NCI-H526 treated with DMSO at 0.1 percent for 48 hours (cell line): ENCODE measurements around the gene ADH1A.
"Not testable (repeated sequence)": the region's sequence is repeated elsewhere in the genome, so short reads cannot be mapped to it uniquely, and the experiment has no call there.

Experiments used
- DNase-seq: peaks from one replicate; lab custom pipeline; 2025; lab: John Stamatoyannopoulos, UW

Gene ADH1A

DNA sequence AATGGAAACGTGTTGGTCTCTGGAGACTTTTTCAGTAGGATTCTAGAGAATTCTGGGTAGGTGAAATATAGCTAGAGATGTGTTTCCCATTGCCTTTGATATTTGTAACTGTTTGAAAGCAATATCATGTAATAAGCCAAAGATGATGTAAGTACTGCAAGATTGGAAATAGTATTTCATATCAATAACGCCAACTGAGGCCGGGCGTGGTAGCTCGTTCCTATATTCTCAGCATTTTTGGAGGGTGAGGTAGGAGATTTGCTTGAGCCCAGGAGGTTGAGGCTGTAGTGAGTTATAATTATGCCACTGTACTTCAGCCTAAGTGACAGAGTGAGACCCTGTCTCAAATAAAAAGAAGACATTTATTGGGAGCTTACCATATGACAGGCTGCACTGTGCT is 9.5 kb downstream of the ADH1A start:
- DNase-seq = no peak

DNA sequence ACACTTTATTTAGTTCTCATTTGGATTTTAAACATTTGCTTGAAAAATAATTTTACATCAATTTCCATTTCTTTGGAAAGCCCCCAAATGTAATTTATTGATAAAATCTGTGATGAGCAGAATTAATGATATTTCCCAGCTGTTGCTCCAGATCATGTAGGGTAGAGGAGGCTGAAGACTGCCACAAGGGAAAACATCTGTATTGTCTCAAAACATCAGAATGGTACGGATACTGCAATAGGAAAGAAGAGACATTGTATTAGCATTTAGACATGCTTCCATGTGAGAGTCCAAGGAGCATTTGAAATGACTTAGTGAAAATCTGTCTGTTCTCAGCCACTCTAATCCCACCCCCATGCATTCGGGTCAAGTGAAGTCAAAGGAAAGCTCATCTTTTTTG is 14.4 kb downstream of the ADH1A start:
- DNase-seq = no peak

DNA sequence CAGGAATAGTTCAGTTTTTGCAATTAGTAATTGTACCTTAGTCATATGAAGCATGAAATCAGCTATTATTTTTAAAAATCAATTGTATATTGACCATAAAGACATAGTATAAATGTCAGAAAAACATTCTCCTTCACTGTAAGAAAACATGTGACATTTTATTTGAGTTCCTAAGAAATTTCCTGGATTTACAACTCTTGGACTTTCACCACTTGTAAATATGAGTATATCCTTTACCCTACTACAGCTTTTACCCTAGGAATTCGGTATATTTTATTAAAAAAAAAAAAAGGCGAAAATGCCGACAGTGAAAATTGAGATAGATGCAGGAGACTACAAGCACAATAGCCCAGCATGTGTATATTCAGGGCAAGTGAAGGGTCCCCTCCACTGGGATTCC is 14.9 kb downstream of the ADH1A start:
- DNase-seq = no peak

DNA sequence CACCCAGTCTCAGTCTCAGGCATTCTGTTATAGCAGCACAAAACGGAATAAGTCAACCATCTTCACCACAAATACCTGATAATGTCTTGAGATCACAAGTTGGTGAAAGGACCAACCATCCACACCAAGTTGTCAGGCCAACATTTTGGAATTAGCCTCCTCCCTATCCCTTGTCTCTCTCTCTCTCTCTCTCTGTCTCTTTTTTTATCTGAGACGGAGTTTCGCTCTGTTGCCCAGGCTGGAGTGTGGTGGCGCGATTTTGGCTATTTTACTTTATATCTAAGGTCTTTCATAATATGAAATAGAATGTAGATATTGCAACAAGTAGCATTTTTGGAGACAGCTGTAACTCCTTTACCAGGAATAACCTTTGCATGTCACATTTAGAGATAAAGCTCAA is 15.7 kb downstream of the ADH1A start:
- no peak for DNase-seq

DNA sequence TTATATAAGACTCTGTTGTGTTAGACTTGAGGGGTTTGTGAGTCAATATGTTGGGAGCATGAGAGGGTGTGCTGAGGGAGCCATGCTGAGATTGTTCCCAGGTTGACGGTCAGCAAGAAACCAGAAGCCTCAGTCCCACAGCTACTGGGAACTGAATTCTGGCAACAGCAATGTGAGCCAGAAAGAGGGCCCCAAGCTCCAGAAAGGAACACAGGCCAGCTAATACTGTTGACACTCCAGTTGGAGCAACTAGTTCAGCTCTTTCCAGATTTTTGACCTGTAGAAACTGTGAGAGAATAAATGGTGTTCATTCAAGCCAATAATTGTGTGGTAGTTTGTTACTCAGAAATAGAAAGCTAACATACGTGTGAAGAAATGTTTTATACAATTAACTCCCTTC is 17.1 kb downstream of the ADH1A start:
- no peak for DNase-seq

DNA sequence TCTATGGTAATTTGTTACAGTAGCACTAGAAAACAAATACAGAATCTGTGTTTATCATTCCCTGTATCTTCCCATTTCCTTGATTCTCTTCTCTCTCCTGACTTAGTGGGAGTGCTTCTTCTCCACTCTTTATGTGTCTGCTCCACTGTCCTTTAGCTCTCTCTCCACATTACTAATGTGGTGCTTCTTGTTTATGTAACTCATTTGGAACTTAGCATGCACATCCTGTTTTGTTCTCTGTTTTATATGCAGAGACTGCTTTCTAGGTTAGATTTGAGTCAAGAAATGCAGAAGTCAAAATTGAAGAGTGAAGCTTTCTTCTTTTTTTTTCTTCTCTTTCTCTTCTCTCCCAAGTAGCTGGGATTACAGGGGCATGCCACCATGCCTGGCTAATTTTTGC is 25.9 kb downstream of the ADH1A start:
- no peak for DNase-seq

DNA sequence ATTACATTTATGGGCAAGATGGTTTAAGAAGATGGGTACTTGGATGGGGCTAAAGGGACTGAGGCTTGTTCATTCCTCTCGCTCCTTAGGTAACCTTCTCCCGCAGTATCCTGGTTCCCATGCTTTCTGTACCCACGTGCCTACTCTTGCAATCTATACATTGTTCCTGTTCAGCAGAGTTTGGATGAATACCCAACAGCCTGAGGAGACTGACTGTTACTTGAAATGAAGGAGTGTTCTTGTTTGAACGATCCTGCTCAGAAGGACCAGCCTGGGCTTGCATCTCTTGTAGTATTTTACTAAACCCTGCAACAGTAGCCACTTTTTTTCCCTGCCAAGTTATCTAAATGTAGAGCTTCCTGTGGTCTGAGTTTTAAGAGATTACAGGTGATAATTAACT is 38.0 kb downstream of the ADH1A start:
- DNase-seq = no peak

DNA sequence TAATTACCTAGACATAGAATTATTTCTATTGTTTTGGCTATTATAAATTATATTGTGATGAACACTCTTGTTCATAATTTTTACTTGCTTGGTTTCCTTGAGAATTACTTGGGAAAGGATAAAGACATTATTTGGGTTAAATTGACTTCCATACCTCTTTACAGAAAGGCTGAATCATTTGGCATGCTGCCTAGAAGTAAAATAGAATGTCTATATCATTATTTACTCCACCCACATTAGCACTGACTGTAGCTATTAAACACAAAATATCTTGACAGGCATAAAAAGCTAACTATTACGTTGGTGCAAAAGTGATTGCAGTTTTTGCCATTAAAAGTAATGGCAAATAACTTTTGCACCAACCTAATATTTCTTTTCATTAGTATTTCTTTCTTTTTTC is 42.1 kb downstream of the ADH1A start:
- no peak for DNase-seq

DNA sequence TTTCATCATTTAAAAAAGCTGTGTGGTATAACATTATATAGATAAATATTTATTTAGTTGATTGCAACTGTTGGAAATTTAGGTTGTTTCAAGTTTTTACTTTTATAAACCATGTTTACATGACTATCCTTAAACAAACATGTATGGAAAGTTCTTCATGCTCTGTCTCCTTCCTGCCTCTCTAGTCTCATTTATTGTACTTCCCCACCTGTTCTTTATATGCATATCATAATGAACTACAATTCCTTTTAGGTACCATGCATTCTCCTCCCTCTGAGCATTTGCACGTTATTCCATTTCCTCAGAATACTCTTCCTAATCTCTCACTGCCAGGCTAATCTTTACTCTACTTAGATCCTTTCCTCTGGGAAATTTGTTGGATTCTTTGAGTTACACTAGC is 54.8 kb downstream of the ADH1A start:
- DNase-seq = no peak

DNA sequence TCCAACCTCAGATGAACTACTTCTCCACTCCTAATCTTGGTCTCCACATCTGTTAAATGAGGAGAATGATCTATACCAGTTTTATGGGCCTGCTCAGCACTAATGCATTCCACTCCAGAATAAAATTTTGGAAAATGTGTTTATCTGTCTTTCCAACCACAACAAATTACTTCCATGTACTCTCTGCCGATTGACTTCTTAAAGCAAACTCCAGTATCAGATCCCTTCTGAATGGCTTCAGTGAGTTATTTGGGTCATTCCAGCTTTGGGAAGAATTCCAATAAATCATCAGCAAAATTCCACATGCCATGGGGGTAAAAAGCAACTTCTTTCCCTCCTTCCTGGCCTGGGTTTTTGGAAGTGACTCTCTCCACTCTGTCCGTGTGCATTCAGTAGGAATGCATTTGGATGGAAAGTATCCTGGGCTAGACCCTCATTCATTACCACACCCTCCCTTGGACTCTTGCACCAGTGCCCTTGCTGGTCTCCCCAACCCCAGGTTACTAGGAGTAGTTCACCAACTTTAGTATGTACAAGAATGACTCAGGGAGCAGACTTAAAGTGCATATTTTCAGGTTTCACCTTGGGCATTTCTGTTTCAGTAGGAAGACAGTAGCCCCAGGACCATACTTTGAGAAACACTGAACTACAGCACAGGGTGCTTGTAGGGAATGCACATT is 56.3 kb downstream of the ADH1A start:
- DNase-seq = no peak

DNA sequence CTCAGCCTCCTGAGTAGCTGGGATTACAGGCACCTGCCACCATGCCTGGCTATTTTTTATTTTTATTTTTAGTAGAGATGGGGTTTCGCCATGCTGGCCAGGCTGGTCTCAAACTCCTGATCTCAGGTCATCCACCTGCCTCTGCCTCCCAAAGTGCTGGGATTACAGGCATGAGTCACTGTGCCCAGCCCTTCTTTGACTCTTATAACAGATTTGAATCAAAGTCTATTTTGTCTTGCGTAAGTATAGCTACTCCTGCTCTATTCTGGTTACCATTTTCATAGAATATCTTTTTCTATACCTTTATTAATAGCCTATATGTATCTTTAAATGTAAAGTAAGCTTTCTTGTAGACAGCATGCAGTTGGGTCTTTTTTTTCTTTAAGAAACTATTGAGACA is 57.4 kb downstream of the ADH1A start:
- not testable (repeated sequence) for DNase-seq

DNA sequence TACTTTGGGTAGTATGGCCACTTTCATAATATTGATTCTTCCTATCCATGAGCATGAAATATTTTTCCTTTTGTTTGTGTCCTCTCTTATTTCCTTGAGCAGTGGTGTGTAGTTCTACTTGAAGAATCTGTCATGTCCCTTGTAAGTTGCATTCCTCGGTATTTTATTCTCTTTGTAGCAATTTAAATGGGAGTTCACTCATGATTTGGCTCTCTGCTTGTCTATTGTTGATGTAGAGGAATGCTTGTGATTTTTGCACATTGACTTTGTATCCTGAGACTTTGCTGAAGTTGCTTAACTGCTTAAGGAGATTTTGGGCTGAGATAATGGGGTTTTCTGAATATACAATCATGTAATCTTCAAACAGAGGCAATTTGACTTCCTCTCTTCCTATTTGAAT is 62.1 kb downstream of the ADH1A start:
- not testable (repeated sequence) for DNase-seq

DNA sequence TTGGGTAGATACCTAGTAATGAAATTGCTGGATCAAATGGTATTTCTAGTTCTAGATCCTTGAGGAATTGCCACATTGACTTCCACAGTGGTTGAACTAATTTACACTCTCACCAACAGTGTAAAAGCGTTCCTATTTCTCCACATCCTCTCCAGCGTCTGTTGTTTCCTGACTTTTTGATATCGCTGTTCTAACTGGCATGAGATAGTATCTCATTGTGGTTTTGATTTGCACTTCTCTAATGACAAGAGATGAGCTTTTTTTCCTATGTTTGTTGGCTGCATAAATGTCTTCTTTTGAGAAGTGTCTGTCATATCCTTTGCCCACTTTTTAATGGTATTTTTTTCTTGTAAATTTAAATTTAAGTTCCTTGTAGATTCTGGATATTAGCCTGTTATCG is 63.1 kb downstream of the ADH1A start:
- DNase-seq = not testable (repeated sequence)
